SK-N-MC (cell line): ENCODE data around the gene RPAP2.

Experiments
- EZH2 ChIP-seq: fragments of 200-600 bp; sonication (generic); IDR thresholded peaks from one replicate; pipeline ENCODE4 v1.6.1; 2017; ENCODE audit warnings: antibody characterized with exemption
- POLR2AphosphoS5 ChIP-seq: IDR thresholded peaks from 2 replicates; pipeline ENCODE4 v1.6.1; 2012; ENCODE audit warnings: mild to moderate bottlenecking, low read depth, low read length, borderline replicate concordance

DNA sequence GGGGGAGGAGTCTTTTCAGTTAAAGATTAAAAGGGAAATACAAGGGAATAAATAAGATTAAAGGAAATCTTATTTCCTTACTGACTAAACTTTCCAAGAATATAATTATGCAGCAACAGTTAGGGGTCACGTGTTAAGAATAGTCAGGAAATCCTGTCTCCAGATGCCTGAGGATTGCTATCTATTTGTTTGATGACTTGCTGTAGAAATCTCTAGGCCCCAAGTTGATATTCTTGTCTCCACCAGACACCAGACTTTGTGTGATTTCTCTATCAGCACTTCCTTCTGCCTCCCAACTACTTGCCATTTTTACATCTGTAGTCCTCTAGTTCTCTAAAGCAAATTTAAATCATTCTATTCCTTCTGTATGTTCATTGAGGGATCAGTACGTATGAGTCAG lies 77.5 kb downstream of the RPAP2 start:
- TF ChIP-seq POLR2AphosphoS5, result no peak
- TF ChIP-seq EZH2, result no peak
